Upper lobe of right lung (tissue), 1 donor: ENCODE data around the gene L1CAM. TPM values are rescaled to one million over a fixed set of nuclear protein-coding genes. Genes with fewer than 3 reads are reported as not detected.

Experiments
- ATAC-seq: fragments of 200-7000 bp; cut with Tn5 transposase; one replicate; pipeline ENCODE4 v1.9.1; 2020; ENCODE audit warnings: mild to moderate bottlenecking, moderate library complexity
- DNase-seq: peaks from one replicate; pipeline ENCODE4 v3.0.0-alpha.2; 2020
- H3K27ac ChIP-seq: fragments of 200-600 bp; one replicate; pipeline ENCODE4 v1.8.0; 2022
- H3K27me3 ChIP-seq: fragments of 200-600 bp; one replicate; pipeline ENCODE4 v1.8.0; 2022; ENCODE audit warnings: mild to moderate bottlenecking
- H3K36me3 ChIP-seq: fragments of 200-600 bp; one replicate; pipeline ENCODE4 v1.8.0; 2022
- H3K4me1 ChIP-seq: fragments of 200-600 bp; one replicate; pipeline ENCODE4 v1.8.0; 2022
- H3K4me3 ChIP-seq: fragments of 200-600 bp; one replicate; pipeline ENCODE4 v1.8.0; 2022; ENCODE audit warnings: mild to moderate bottlenecking
- H3K9me3 ChIP-seq: fragments of 200-600 bp; one replicate; pipeline ENCODE4 v1.8.0; 2022
- CTCF ChIP-seq: fragments of 200-600 bp; IDR thresholded peaks from one replicate; pipeline ENCODE4 v1.8.0; 2022; ENCODE audit warnings: antibody characterized with exemption
- intact Hi-C: fragments of 100-400 bp; cut with DNase I; formaldehyde crosslinking; loops from one replicate; pipeline ENCODE4 v1.11.0; 2022
- total RNA-seq: library from RNA; stranded (reverse); fragmentation: NEBNext Ultra II Directional; extraction: Animal tissue kit (Norgen Biotek cat#: 25700); gene quantifications from one replicate; pipeline ENCODE4 v1.2.1, GENCODE V29; 2021
- donor health status: DM: no; HTN: yes; CAD: no; lungs with severe emphysema.

The L1CAM gene
- total RNA-seq, 1 donor from 2014 or later: 1.2 TPM

GRCh38 chrX:153869473-153870287 lies 16.3 kb downstream of the L1CAM start:
- TF ChIP-seq CTCF: no peak
- H3K36me3 ChIP-seq: no peaks in the 10 kb centered on the region
- no peak overlapping the region for H3K4me3 ChIP-seq
- no peak overlapping the region for H3K27ac ChIP-seq
- no peaks in the 10 kb centered on the region for H3K4me1 ChIP-seq
- DNase-seq (no peak), ATAC-seq (no peak)
- intact Hi-C loops: no loop called here
- H3K9me3 ChIP-seq: no peaks in the 10 kb centered on the region
- no peaks in the 10 kb centered on the region for H3K27me3 ChIP-seq

GRCh38 chrX:153868576-153869472 lies 17.1 kb downstream of the L1CAM start:
- Histone ChIP-seq H3K36me3 (no peaks in the 10 kb centered on the region), H3K4me1 (no peaks in the 10 kb centered on the region), H3K27me3 (no peaks in the 10 kb centered on the region), H3K27ac (no peak overlapping the region), H3K4me3 (no peak overlapping the region), H3K9me3 (no peaks in the 10 kb centered on the region)
- no peak for TF ChIP-seq CTCF
- DNase-seq (no peak), ATAC-seq (no peak)
- intact Hi-C loops: no loop called here

- no peak for ATAC-seq
- H3K4me1 ChIP-seq: no peaks in the 10 kb centered on the region
- no peak overlapping the region for H3K27ac ChIP-seq
- H3K4me3 ChIP-seq: no peak overlapping the region
- no peaks in the 10 kb centered on the region for H3K27me3 ChIP-seq
- H3K36me3 ChIP-seq: no peaks in the 10 kb centered on the region
- no peaks in the 10 kb centered on the region for H3K9me3 ChIP-seq
- DNase-seq: no peak
- TF ChIP-seq CTCF: no peak
- intact Hi-C loops: no loop called here
These were observed 18.3 kb downstream of the L1CAM start for GRCh38 chrX:153867671-153868070.

- intact Hi-C loops: no loop called here
- TF ChIP-seq CTCF: no peak
- Histone ChIP-seq H3K36me3 (no peaks in the 10 kb centered on the region), H3K4me3 (no peak overlapping the region), H3K4me1 (no peaks in the 10 kb centered on the region), H3K9me3 (no peaks in the 10 kb centered on the region), H3K27ac (no peak overlapping the region), H3K27me3 (no peaks in the 10 kb centered on the region)
- no peak for ATAC-seq
- DNase-seq: no peak
These were observed 18.8 kb downstream of the L1CAM start for GRCh38 chrX:153867139-153867538.

GRCh38 chrX:153866302-153867019 lies 19.5 kb downstream of the L1CAM start:
- Histone ChIP-seq H3K4me3 (no peak overlapping the region), H3K27ac (no peak overlapping the region), H3K36me3 (no peaks in the 10 kb centered on the region), H3K9me3 (no peaks in the 10 kb centered on the region), H3K4me1 (no peaks in the 10 kb centered on the region), H3K27me3 (no peaks in the 10 kb centered on the region)
- ATAC-seq: no peak
- intact Hi-C loops: no loop called here
- no peak for TF ChIP-seq CTCF
- DNase-seq: no peak
